Neural cell (in vitro differentiated cells): ENCODE results near the gene AKT3. TPM values are rescaled to one million over a fixed set of nuclear protein-coding genes. Genes with fewer than 3 reads are reported as not detected.

Experiments used
- H2AFZ ChIP-seq: fragments of 200-600, 300-800 bp; sonication (generic), shearing (Covaris generic); 2 replicates; pipeline ENCODE4 v1.6.0; 2014; ENCODE audit warnings: low read depth, mild to moderate bottlenecking, antibody characterized with exemption, low read length, moderate library complexity
- H3F3A ChIP-seq: fragments of 200-600 bp; shearing (Covaris generic); 2 replicates; pipeline ENCODE4 v1.6.1; 2016; ENCODE audit warnings: mild to moderate bottlenecking, moderate library complexity, mixed read lengths, antibody characterized with exemption, low read length; ENCODE audit not compliant: insufficient read depth, poor library complexity, severe bottlenecking
- H3K27ac ChIP-seq: fragments of 200-600, 300-800 bp; sonication (generic), shearing (Covaris generic); 2 replicates; pipeline ENCODE4 v1.5.1; 2014; ENCODE audit warnings: mild to moderate bottlenecking, low read length, moderate library complexity
- H3K27me3 ChIP-seq: fragments of 300-800, 200-600 bp; sonication (generic), shearing (Covaris generic); 2 replicates; pipeline ENCODE4 v1.6.0; 2014; ENCODE audit warnings: mild to moderate bottlenecking, low read depth, low read length, moderate library complexity; ENCODE audit not compliant: insufficient read depth
- H3K36me3 ChIP-seq: fragments of 300-800, 200-600 bp; sonication (generic), shearing (Covaris generic); 2 replicates; pipeline ENCODE4 v1.5.1; 2014; ENCODE audit warnings: mild to moderate bottlenecking, antibody characterized with exemption, low read length, moderate library complexity; ENCODE audit not compliant: insufficient read depth
- H3K4me2 ChIP-seq: fragments of 300-800, 200-600 bp; sonication (generic), shearing (Covaris generic); 2 replicates; pipeline ENCODE4 v1.6.0; 2014; ENCODE audit warnings: mild to moderate bottlenecking, low read length
- H3K4me3 ChIP-seq: fragments of 300-800, 200-600 bp; sonication (generic), shearing (Covaris generic); 2 replicates; pipeline ENCODE4 v1.5.1; 2014; ENCODE audit warnings: mild to moderate bottlenecking, low read length, moderate library complexity
- H3K79me2 ChIP-seq: fragments of 200-600 bp; shearing (Covaris generic); replicated peaks from 2 replicates; pipeline ENCODE4 v1.6.0; 2014; ENCODE audit warnings: mild to moderate bottlenecking, low read length, moderate library complexity; ENCODE audit not compliant: insufficient read depth
- H3K9ac ChIP-seq: fragments of 300-800, 200-600 bp; sonication (generic), shearing (Covaris generic); 2 replicates; pipeline ENCODE4 v1.6.1; 2016; ENCODE audit warnings: mild to moderate bottlenecking, low read length, mixed read lengths
- H3K9me2 ChIP-seq: fragments of 200-600 bp; shearing (Covaris generic); 2 replicates; pipeline ENCODE4 v1.6.1; 2016; ENCODE audit warnings: mild to moderate bottlenecking, low read length, mixed read lengths; ENCODE audit not compliant: insufficient read depth
- H3K9me3 ChIP-seq: fragments of 200-600, 300-800 bp; sonication (generic), shearing (Covaris generic); 2 replicates; pipeline ENCODE4 v1.6.1; 2016; ENCODE audit warnings: mild to moderate bottlenecking, mixed run types, low read length, moderate library complexity, mixed read lengths
- H4K20me1 ChIP-seq: fragments of 200-600 bp; shearing (Covaris generic); 2 replicates; pipeline ENCODE4 v1.6.1; 2016; ENCODE audit warnings: mild to moderate bottlenecking, mixed run types; ENCODE audit not compliant: insufficient read depth
- CTCF ChIP-seq: fragments of 450-650 bp; IDR thresholded peaks from 2 replicates; pipeline ENCODE4 v1.5.1; 2014; ENCODE audit warnings: antibody characterized with exemption, mild to moderate bottlenecking, moderate library complexity; ENCODE audit not compliant: poor library complexity, severe bottlenecking
- EP300 ChIP-seq: fragments of 450-650 bp; conservative IDR thresholded peaks from 2 replicates; pipeline ENCODE4 v1.6.1; 2014; ENCODE audit warnings: antibody characterized with exemption, mild to moderate bottlenecking, moderate library complexity; ENCODE audit not compliant: poor library complexity, severe bottlenecking
- EZH2 ChIP-seq: fragments of 200-600, 300-800 bp; shearing (Covaris generic), sonication (generic); IDR thresholded peaks from 2 replicates; pipeline ENCODE4 v1.6.1; 2014; ENCODE audit warnings: antibody characterized with exemption, low read length, borderline replicate concordance, mild to moderate bottlenecking; ENCODE audit not compliant: insufficient read depth, poor library complexity, severe bottlenecking
- MXI1 ChIP-seq: fragments of 450-650 bp; conservative IDR thresholded peaks from 2 replicates; pipeline ENCODE4 v1.6.1; 2014; ENCODE audit warnings: antibody characterized with exemption, mild to moderate bottlenecking; ENCODE audit not compliant: poor library complexity, severe bottlenecking
- POLR2AphosphoS5 ChIP-seq: IDR thresholded peaks from 2 replicates; pipeline ENCODE4 v1.6.1; 2012
- RAD21 ChIP-seq: fragments of 450-650 bp; conservative IDR thresholded peaks from 2 replicates; pipeline ENCODE4 v1.6.1; 2014; ENCODE audit warnings: antibody characterized with exemption, mild to moderate bottlenecking, moderate library complexity
- REST ChIP-seq: IDR thresholded peaks from 2 replicates; pipeline ENCODE4 v1.6.1; 2012; ENCODE audit warnings: borderline replicate concordance
- SMC3 ChIP-seq: fragments of 450-650 bp; conservative IDR thresholded peaks from 2 replicates; pipeline ENCODE4 v1.6.1; 2014; ENCODE audit warnings: antibody characterized with exemption, mild to moderate bottlenecking, moderate library complexity; ENCODE audit not compliant: poor library complexity
- TAF1 ChIP-seq: IDR thresholded peaks from 2 replicates; pipeline ENCODE4 v1.6.1; 2012; ENCODE audit warnings: low read depth
- polyA plus RNA-seq: library from polyadenylated mRNA; depleted of rRNA; stranded (reverse); fragments of >200 nt; gene quantifications from 2 replicates; pipeline ENCODE4 v1.2.3, GENCODE V29; 2014

AKT3 gene
- polyA plus RNA-seq, 1 donor from 2014 or later, result 46.0 TPM

GRCh38 chr1:243834130-243834529 lies 15.9 kb downstream of the AKT3 start:
- peaks cover 14% of the 10 kb centered on the region for H3K36me3 ChIP-seq
- H3K4me3 ChIP-seq, result no peak overlapping the region
- H4K20me1 ChIP-seq, result no peaks in the 10 kb centered on the region
- no peak overlapping the region for H3K9ac ChIP-seq
- H3F3A ChIP-seq, result no peaks in the 10 kb centered on the region
- H3K27ac ChIP-seq, result no peak overlapping the region
- TF ChIP-seq SMC3, result no peak
- TF ChIP-seq EP300, result no peak
- TF ChIP-seq EZH2, result no peak
- TF ChIP-seq TAF1, result no peak
- TF ChIP-seq CTCF, result no peak
- TF ChIP-seq POLR2AphosphoS5, result no peak
- TF ChIP-seq MXI1, result no peak
- TF ChIP-seq RAD21, result no peak
- peaks cover 4% of the 10 kb centered on the region for H3K9me3 ChIP-seq
- no peaks in the 10 kb centered on the region for H3K9me2 ChIP-seq
- H2AFZ ChIP-seq, result no peak overlapping the region
- no peaks in the 10 kb centered on the region for H3K27me3 ChIP-seq
- peaks cover 42% of the 10 kb centered on the region for H3K79me2 ChIP-seq
- no peak overlapping the region for H3K4me2 ChIP-seq

GRCh38 chr1:243831463-243831862 lies 18.6 kb downstream of the AKT3 start:
- peaks cover 37% of the 10 kb centered on the region for H3K79me2 ChIP-seq

More at GRCh38 chr1:243831463-243831862, 18.6 kb downstream of the AKT3 start:
- Histone ChIP-seq H3K36me3 (peaks cover 4% of the 10 kb centered on the region), H3K4me2 (no peak overlapping the region), H3K9me3 (no peaks in the 10 kb centered on the region), H2AFZ (no peak overlapping the region), H3K27me3 (no peaks in the 10 kb centered on the region), H3K27ac (no peak overlapping the region), H3F3A (no peaks in the 10 kb centered on the region), H3K9me2 (no peaks in the 10 kb centered on the region), H4K20me1 (no peaks in the 10 kb centered on the region), H3K9ac (no peak overlapping the region), H3K4me3 (no peak overlapping the region)
- TF ChIP-seq TAF1 (no peak), RAD21 (no peak), EZH2 (no peak), MXI1 (no peak), REST (no peak), SMC3 (no peak), POLR2AphosphoS5 (no peak), CTCF (no peak), EP300 (no peak)
